KOPT-K1 (cell line): ENCODE results near the gene FAM162A.

ENCODE experiments used
- H3K27ac ChIP-seq: fragments of 200-600 bp; sonication (generic); 2 replicates; pipeline ENCODE4 v1.5.1; 2016; ENCODE audit warnings: antibody characterized with exemption, mild to moderate bottlenecking, low read depth, low read length; ENCODE audit not compliant: poor library complexity, severe bottlenecking
- H3K36me3 ChIP-seq: fragments of 200-600 bp; sonication (generic); 2 replicates; pipeline ENCODE4 v1.5.1; 2017; ENCODE audit warnings: antibody characterized with exemption, mild to moderate bottlenecking, low read length, moderate library complexity; ENCODE audit not compliant: insufficient read depth
- H3K9me3 ChIP-seq: fragments of 200-600 bp; sonication (generic); 2 replicates; pipeline ENCODE4 v1.5.1; 2017; ENCODE audit warnings: antibody characterized with exemption, low read length, mild to moderate bottlenecking; ENCODE audit not compliant: insufficient read depth, poor library complexity, severe bottlenecking

Gene FAM162A

DNA sequence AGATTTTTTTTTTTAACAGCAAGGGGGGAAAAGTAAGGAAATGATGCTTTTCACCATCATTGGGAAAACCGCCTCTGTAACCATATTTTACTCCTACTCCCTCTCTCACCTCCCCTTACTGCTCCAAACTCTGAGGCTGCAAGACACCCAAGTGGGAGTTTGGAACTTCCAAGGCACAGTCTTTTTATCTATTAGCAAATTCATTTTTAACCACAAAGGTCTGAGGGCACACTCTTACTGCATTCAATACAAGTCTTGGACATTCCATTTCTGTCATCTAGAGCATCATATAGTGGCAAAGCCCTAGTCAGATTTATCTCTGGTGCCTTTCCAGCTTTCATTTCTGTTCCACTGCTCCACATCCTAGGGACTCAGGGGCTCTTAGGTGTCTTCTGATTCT, 13.2 kb downstream of the FAM162A start:
- no peak overlapping the region for H3K27ac ChIP-seq
- H3K9me3 ChIP-seq, result no peaks in the 10 kb centered on the region
- peaks cover 15% of the 10 kb centered on the region for H3K36me3 ChIP-seq

DNA sequence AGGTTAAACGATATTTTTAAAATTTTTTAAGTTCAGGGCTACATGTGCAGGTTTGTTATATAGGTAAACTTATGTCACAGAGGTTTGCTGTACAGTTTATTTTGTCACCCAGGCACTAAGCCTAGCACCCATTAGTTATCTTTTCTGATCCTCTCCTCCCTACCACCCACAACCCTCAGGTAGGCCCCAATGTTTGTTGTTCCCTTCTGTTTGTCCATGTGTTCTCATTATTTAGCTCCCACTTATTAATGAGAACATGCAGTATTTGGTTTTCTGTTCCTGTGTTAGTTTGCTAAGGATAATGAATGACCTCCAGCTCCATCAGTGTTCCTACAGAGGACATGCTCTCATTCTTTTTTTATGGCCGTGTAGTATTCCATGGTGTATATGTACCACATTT, 14.9 kb downstream of the FAM162A start:
- H3K27ac ChIP-seq, result no peak overlapping the region
- peaks cover 20% of the 10 kb centered on the region for H3K36me3 ChIP-seq
- H3K9me3 ChIP-seq, result no peaks in the 10 kb centered on the region

DNA sequence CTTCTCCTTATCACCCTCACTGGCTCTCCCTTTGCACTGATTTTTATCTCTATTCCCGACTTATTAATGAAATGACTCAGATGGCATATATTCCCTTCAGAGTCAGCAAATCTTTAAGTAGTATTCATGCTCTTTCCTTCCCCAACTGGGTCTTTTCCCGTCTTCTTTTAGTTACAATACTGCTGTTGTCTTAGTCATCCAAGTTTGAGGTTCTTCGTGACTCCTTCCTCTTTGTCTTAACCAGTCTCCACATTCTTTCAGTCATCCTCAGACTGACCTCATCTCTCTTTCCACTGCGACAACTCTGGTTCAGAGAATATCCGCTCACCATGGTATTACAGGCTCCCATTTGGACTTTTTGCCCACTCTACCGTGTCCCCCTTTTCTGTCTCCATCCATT, 19.5 kb downstream of the FAM162A start:
- Histone ChIP-seq H3K36me3 (peaks cover 60% of the 10 kb centered on the region), H3K9me3 (no peaks in the 10 kb centered on the region), H3K27ac (no peak overlapping the region)

DNA sequence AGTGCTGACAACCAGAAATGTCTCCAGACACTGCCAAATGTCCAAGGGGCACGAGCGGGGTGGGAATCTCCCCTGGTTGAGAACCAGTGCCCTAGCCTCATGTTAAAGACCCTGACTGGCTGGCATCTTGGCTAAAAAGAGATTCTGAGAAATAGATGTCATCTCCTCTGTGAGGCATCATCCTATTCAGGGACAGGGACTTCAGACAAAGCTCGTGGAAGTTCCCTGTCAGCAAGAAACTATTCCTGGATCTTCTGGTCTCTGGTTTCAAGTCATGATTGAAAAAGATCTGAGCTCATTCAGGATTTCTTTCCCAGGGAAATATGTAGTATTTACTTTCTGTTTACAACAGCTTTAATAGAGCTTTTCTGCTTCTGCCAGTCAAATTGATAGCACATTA, 21.0 kb downstream of the FAM162A start:
- H3K9me3 ChIP-seq, result no peaks in the 10 kb centered on the region
- no peak overlapping the region for H3K27ac ChIP-seq
- H3K36me3 ChIP-seq, result peaks cover 75% of the 10 kb centered on the region

DNA sequence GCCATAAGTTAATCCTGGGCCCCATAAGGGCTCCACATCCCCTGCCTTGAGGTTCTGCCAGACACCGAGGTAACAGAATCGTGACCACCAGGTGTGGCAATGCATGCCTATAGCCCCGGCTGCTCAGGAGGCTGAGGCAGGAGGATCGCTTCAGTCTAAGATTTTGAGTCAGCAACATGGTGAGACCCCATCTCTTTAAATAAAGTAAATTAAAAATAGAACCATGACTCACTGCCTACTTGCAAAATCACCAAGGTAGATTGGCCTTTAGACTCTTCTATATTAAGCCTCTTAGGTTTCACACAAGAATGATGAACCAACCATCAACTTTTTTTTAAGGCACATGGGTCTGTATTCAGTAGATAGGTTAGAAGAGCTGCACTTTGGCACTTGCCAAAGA, 22.2 kb downstream of the FAM162A start:
- H3K36me3 ChIP-seq, result peaks cover 87% of the 10 kb centered on the region
- H3K9me3 ChIP-seq, result no peaks in the 10 kb centered on the region
- no peak overlapping the region for H3K27ac ChIP-seq

DNA sequence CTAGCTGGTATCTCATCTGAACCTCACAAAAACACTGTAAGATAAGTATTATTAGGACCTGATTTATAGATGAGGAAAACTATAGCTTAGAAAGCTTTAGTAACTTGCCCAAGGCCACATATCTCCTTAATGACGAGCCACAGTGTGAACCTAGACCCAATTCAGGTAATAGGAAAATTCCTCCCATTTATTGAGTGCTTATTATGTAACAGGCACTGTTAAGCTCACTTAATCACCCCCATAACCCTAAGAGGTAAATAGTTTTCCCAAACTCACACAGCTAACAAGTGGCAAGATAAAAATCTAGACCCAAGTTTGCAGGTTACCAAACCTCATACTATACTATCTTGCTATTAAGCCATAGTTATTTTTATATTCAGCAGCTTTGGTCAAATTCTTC, 24.0 kb downstream of the FAM162A start:
- Histone ChIP-seq H3K36me3 (peaks cover 100% of the 10 kb centered on the region), H3K9me3 (no peaks in the 10 kb centered on the region), H3K27ac (no peak overlapping the region)

DNA sequence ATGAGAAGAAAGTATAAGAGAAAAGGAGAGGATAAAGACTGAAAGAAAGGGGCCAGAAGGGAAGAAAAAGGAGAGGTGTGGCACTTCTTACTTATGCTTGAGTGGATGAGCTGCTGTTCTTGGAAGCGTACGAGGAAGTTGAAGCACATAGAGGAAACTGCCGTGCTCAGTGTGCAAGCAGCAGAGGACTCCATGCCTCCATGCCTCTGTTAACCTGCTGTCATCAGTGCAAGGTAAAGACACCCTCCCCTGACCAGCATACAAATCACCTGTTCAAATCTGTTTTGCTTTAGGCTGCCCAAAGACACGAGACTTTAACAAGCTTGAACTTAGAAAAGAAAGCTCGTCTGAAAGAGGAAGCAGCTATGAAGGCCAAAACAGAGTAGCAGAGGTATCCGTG, 25.5 kb downstream of the FAM162A start:
- Histone ChIP-seq H3K36me3 (peaks cover 99% of the 10 kb centered on the region), H3K27ac (no peak overlapping the region), H3K9me3 (no peaks in the 10 kb centered on the region)

DNA sequence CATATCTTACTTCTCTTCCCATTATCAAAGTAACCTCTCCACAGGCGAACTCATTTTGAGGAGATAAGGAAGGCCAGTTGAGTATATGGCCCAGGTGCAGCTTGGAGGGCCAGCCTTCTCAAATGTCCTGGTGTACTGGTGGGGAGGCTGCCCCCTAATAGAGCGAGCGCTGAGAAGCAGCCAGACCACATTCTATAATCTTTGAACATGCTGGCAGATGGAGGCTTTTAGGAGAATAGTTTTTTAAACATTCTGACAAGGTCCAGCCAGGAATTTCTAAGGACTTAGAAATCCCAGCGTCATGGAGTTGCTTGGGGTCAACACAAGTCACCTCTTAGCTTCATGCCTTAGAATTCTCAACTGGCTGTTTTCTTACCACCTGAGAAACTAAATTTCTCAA, 26.1 kb downstream of the FAM162A start:
- H3K27ac ChIP-seq, result no peak overlapping the region
- peaks cover 93% of the 10 kb centered on the region for H3K36me3 ChIP-seq

DNA sequence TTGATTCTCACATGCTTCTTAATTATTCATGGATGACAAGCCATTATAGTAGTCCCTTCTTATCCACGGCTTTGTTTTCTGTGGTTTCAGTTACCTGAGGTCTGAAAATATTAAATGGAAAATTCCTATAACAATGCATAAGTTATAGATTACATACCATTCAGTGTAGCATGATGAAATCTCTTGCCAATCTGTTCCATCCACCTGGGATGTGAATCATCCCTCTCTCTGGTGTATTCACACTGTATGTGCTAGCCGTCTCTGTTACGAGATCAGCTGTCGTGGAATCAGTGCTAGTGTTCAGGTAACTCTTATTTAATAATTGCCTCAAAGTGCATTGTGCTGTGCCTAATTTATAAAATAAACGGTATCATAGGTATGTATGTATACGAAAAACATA, 26.7 kb downstream of the FAM162A start:
- Histone ChIP-seq H3K9me3 (no peaks in the 10 kb centered on the region), H3K27ac (no peak overlapping the region), H3K36me3 (peaks cover 87% of the 10 kb centered on the region)

More for the DNA sequence above, 26.1 kb downstream of the FAM162A start:
- H3K9me3 ChIP-seq, result no peaks in the 10 kb centered on the region

DNA sequence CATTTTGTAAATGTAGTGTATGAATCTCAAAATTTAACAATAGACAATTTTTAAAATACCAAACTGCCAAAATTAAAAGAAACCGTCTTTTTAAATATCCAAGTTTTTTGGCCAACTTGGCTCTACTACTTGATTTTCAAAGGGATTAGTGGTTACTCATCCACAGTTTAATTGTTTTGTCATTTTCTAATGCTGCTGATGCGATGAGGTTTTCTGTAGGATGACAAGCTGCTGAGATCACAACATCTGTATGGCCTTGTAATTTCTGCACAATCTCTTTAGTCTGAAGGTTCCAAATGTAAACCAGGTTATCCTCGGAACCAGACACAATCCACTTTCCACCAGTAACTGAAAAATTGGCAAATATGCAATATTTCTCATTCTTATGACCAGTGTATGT, 30.4 kb downstream of the FAM162A start:
- H3K36me3 ChIP-seq, result peaks cover 50% of the 10 kb centered on the region
- no peaks in the 10 kb centered on the region for H3K9me3 ChIP-seq
- no peak overlapping the region for H3K27ac ChIP-seq

DNA sequence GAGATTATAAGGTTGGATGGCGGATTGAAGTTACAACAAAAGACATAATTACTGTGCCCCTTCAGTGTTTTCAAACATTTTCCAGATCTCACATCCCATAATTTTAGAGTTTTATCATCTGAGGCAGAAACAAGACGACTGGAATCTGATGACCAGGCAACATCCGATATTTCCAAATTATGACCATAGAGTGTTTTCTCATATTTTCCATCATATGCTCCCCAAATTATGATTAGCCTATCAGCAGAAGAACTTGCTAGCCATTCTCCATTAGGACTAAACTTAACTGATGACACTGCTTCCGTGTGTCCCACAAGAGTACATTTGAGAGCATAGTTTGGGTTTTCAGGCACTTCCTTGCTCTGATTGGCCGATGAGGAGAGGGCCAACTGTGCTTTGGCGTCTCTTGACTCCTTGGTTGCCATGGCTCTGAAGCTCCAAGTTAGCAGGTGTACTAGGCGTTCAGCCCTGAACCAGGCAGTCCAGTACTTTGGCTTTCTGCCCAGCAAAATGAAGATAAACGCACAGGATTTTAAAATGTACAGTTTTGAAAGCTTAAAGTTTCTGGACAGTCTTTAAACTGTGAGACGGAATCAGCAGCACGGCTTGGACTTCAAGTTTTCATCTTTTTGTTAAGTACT, 31.2 kb downstream of the FAM162A start:
- H3K9me3 ChIP-seq, result no peaks in the 10 kb centered on the region
- peak overlapping the region; percentile 87 for H3K27ac ChIP-seq
- H3K36me3 ChIP-seq, result peaks cover 44% of the 10 kb centered on the region

DNA sequence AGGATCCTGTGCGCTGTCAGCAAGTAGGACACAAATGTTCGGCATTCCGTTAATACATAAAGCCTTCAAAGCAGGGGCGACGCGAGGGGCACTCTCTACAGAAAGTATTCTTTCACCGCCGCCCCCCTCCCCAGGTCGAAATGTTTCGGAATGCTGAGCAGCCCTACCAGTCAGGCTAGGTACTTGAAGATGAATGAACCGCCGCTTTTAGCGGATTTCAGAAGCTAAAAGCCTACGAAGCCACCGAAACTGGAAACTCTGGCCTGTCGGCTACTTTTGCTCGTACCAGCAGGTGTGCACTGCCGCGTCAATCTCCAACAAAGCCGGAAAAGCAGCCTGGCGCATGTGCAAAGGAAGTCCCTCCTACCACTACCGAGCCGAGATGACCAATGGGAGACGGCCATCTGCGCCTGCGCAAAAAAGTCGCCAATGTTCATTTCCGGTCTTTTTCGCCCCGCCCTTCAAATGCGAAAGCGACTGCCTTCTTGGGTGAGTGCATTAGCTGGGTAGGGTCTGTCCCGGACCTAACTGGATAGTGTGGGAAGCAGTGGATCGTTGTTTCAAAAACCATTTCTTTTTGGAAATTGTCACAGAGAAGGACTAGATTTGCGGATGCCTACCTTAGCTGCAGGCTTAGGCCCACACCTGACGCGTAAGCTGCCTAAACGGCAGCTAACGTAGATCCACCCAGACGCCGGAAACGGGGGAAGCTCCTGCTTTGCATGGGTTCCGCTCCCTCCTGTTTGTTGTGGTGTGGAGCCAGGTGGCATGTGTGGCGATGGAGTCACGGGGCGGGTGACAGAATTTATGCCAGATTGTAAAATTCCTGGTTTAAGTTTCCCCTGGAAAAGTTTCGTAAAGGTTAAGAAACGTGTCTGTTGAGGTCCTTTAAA, 32.0 kb downstream of the FAM162A start, which contains the start of gene WDR5B:
WDR5B (minus strand) TSS at position 301 of the 893 bp plus-strand sequence. CDS start 534 bp downstream, outside the sequence.
- no peaks in the 10 kb centered on the region for H3K9me3 ChIP-seq
- peak within 1 kb of the TSS; percentile 87 for H3K27ac ChIP-seq
- peaks cover 38% of the 10 kb centered on the region for H3K36me3 ChIP-seq

DNA sequence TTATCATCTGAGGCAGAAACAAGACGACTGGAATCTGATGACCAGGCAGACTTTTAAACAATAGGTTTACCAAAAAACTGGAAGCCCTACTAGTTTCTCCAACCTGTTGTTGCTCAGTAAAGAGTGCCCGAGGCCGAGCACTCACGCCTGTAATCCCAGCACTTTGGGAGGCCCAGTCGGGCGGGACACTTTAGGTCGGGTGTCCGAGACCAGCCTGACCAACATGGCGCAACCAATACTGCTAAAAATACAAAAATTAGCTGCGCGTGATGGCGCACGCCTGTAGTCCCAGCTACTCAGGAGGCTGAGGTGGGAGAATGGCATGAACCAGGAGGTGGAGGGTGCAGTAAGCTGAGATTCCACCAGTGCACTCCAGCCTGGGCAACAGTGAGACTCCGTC, 33.0 kb downstream of the FAM162A start:
- no peaks in the 10 kb centered on the region for H3K9me3 ChIP-seq
- peaks cover 35% of the 10 kb centered on the region for H3K36me3 ChIP-seq
- peak overlapping the region; percentile 87 for H3K27ac ChIP-seq

DNA sequence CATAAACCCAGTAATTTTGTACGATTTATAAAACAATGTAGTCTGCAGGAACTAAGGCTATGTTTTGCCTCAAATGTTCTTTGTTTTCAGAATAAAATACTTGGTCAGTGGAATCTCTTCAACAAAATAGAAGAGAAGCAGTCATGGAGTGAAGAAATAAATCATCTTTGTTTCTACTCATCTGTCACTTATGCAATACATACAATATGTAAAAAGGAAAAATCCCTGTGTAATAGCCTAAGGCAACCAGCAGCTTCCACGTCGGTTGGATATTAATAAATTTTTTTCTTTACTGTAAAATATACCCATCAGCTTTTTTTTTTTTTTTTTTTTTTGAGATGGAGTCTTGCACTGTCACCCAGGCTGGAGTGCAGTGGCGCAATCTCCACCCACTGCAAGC, 37.1 kb downstream of the FAM162A start:
- Histone ChIP-seq H3K36me3 (peaks cover 52% of the 10 kb centered on the region), H3K27ac (no peak overlapping the region), H3K9me3 (no peaks in the 10 kb centered on the region)

DNA sequence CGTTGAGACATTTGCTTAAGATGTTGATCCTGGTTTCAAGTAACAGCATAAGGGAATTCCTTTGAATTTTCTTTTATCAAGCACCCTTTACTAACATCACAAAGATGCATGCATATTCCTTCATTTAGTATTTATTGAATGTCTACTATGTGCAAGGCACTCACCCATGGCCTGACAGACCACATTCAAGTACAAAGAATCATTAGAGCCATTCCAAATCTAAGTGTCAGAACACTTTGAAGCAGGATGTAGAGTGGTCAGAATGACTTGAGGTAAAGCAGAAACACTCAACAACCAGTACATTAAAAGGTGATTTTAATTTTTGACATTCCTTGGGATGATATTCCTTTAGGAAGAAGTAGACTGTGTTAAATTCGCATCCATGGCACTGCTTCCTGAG, 37.9 kb downstream of the FAM162A start:
- Histone ChIP-seq H3K36me3 (peaks cover 59% of the 10 kb centered on the region), H3K9me3 (no peaks in the 10 kb centered on the region), H3K27ac (no peak overlapping the region)
